GM12878 (cell line): ENCODE data around the gene SPRR3. TPM values are rescaled to one million over a fixed set of nuclear protein-coding genes. Genes with fewer than 3 reads are reported as not detected.

Experiments used
- ATAC-seq: fragments of 200-7000 bp; cut with Tn5 transposase; 3 replicates; pipeline ENCODE4 v1.9.1; 2020; ENCODE audit warnings: mild to moderate bottlenecking, moderate library complexity
- BruUV-seq: library from RNA; stranded (reverse); fragments of 400-500 nt; replicated peaks from 2 replicates; lab custom pipeline; 2021; lab: Mats Ljungman, UMichigan
- CTCF ChIA-PET: fragments of 300-600 bp; sonication (Branson Sonifier 250); formaldehyde crosslinking; extraction: SDS; loops from one replicate; lab custom pipeline; 2021; ENCODE audit warnings: inconsistent platforms; lab: Yijun Ruan, JAX
- POLR2A ChIA-PET: fragments of 350-600 bp; formaldehyde crosslinking; extraction: SDS; loops from one replicate; lab custom pipeline; 2021; ENCODE audit warnings: inconsistent platforms; lab: Charles Lee
- RAD21 ChIA-PET: fragments of 300-600 bp; sonication (Branson Sonifier 250); formaldehyde crosslinking; loops from one replicate; lab custom pipeline; 2023; ENCODE audit warnings: antibody characterized with exemption; ENCODE audit not compliant: unreplicated experiment; lab: Charles Lee
- SMC1A ChIA-PET: fragments of 300-600 bp; sonication (Branson Sonifier 250); formaldehyde crosslinking; loops from one replicate; lab custom pipeline; 2023; ENCODE audit not compliant: unreplicated experiment, uncharacterized antibody; lab: Charles Lee
- DNase-seq: peaks from one replicate; pipeline ENCODE4 v3.0.0-alpha.2; 2011; ENCODE audit warnings: low read depth, low spot score
- FAIRE-seq: peaks from 3 replicates; lab custom pipeline; 2011; peaks lifted over from hg19 to GRCh38; lab: Jason Lieb, UNC
- H2AFZ ChIP-seq: 2 replicates; pipeline ENCODE4 v1.6.0; 2011; ENCODE audit warnings: low read depth, low read length, control low read depth; ENCODE audit not compliant: control insufficient read depth
- H3K27ac ChIP-seq: 2 replicates; pipeline ENCODE4 v1.5.1; 2011; ENCODE audit warnings: control low read depth; ENCODE audit not compliant: control insufficient read depth, insufficient read depth
- H3K27me3 ChIP-seq, 2 experiments: replicated peaks in 1 of 2; 2 replicates each; pipeline versions ENCODE4 v1.6.0 to v1.6.1; 2011; ENCODE audit warnings: low read length in 1 of 2; ENCODE audit not compliant: control insufficient read depth in 2 of 2, insufficient read depth in 2 of 2
- H3K36me3 ChIP-seq, 2 experiments: 2 replicates each; pipeline ENCODE4 v1.5.1; 2011; ENCODE audit warnings: low read length in 1 of 2; ENCODE audit not compliant: control insufficient read depth in 2 of 2, insufficient read depth in 2 of 2
- H3K4me1 ChIP-seq: 2 replicates; pipeline ENCODE4 v1.6.1; 2011; ENCODE audit warnings: mild to moderate bottlenecking, low read length, moderate library complexity, mixed read lengths; ENCODE audit not compliant: control insufficient read depth, insufficient read depth
- H3K4me2 ChIP-seq: 2 replicates; pipeline ENCODE4 v1.6.0; 2011; ENCODE audit warnings: control low read depth; ENCODE audit not compliant: control insufficient read depth, insufficient read depth
- H3K4me3 ChIP-seq: fragments of 200-600 bp; sonication (generic); 2 replicates; pipeline ENCODE4 v1.5.1; 2016
- H3K79me2 ChIP-seq: 2 replicates; pipeline ENCODE4 v1.6.0; 2011; ENCODE audit warnings: low read length; ENCODE audit not compliant: control insufficient read depth, insufficient read depth
- H3K9ac ChIP-seq: 2 replicates; pipeline ENCODE4 v1.8.0; 2011; ENCODE audit warnings: low read length, control low read depth, mixed read lengths; ENCODE audit not compliant: control insufficient read depth, insufficient read depth
- H3K9me3 ChIP-seq: replicated peaks from 3 replicates; pipeline ENCODE4 v1.5.1; 2011; ENCODE audit warnings: mild to moderate bottlenecking, low read length; ENCODE audit not compliant: control insufficient read depth, insufficient read depth
- H4K20me1 ChIP-seq: 2 replicates; pipeline ENCODE4 v1.6.0; 2011; ENCODE audit not compliant: control insufficient read depth, insufficient read depth
- EP300 ChIP-seq, 2 experiments: fragments of 150-350 bp in 1 of 2; IDR thresholded peaks; 2 replicates each; pipeline ENCODE4 v1.6.1; 2011 to 2012; ENCODE audit warnings: low read depth in 2 of 2, low read length in 2 of 2, borderline replicate concordance in 1 of 2, improper control_type of control experiment in 1 of 2, inconsistent platforms in 1 of 2; ENCODE audit not compliant: control insufficient read depth in 1 of 2
- IRF4 ChIP-seq: IDR thresholded peaks from 2 replicates; pipeline ENCODE4 v1.6.1; 2011; ENCODE audit warnings: low read depth, low read length
- LARP7 ChIP-seq: fragments of 450-650 bp; IDR thresholded peaks from 2 replicates; pipeline ENCODE4 v1.6.1; 2017; ENCODE audit warnings: mild to moderate bottlenecking
- MYC ChIP-seq: IDR thresholded peaks from 2 replicates; pipeline ENCODE4 v1.6.1; 2011; ENCODE audit warnings: mild to moderate bottlenecking, low read length, moderate library complexity, inconsistent platforms; ENCODE audit not compliant: insufficient read depth, insufficient replicate concordance, insufficient read length, severe bottlenecking
- NFYB ChIP-seq: IDR thresholded peaks from 2 replicates; pipeline ENCODE4 v1.6.1; 2011; ENCODE audit warnings: low read depth, mild to moderate bottlenecking, low read length, improper control_type of control experiment, moderate library complexity; ENCODE audit not compliant: insufficient read depth
- SIX5 ChIP-seq: IDR thresholded peaks from 2 replicates; pipeline ENCODE4 v1.6.1; 2011; ENCODE audit warnings: mild to moderate bottlenecking, low read depth, low read length, moderate library complexity; ENCODE audit not compliant: severe bottlenecking
- TBL1XR1 ChIP-seq: IDR thresholded peaks from 2 replicates; pipeline ENCODE4 v1.6.1; 2012; ENCODE audit warnings: low read depth, low read length, improper control_type of control experiment
- ZNF217 ChIP-seq: fragments of 450-650 bp; IDR thresholded peaks from 2 replicates; pipeline ENCODE4 v1.6.1; 2017; ENCODE audit warnings: antibody characterized with exemption, mild to moderate bottlenecking
- ZNF24 ChIP-seq: fragments of 450-650 bp; IDR thresholded peaks from 2 replicates; pipeline ENCODE4 v1.6.1; 2017; ENCODE audit warnings: antibody characterized with exemption, mild to moderate bottlenecking
- ZNF274 ChIP-seq: IDR thresholded peaks from one replicate; pipeline ENCODE4 v1.8.0; 2011; ENCODE audit not compliant: insufficient read length, insufficient read depth
- WGBS: methylation state at CpG from one replicate; pipeline ENCODE4 v1.1.6; 2016; ENCODE audit warnings: low lambda C conversion rate; ENCODE audit not compliant: insufficient replicate concordance, insufficient coverage; ENCODE audit errors: missing lambda C conversion rate; 5-methylcytosine and 5-hydroxymethylcytosine counted together
- in situ Hi-C: fragments of 300-500 bp; cut with MboI; formaldehyde crosslinking; loops from 9 replicates; pipeline ENCODE4 v1.14.3; 2018; ENCODE audit warnings: mixed read lengths
- intact Hi-C: fragments of 100-400 bp; cut with micrococcal nuclease; formaldehyde crosslinking; loops from one replicate; pipeline ENCODE4 v1.14.2; 2022; ENCODE audit not compliant: unreplicated experiment
- polyA plus RNA-seq, 11 experiments: library from polyadenylated mRNA; depleted of rRNA in 4 of 11; unstranded in 6 of 11; stranded (reverse) in 5 of 11; fragments of >200 nt; fragmentation: Nextera tagmentation in 4 of 11; fragmentation: Illumina TruSeq in 1 of 11; extraction: Ambion mirVana in 4 of 11; extraction: Trizol in 1 of 11; gene quantifications; 1 replicate in 1 of 11; 2 replicates in 10 of 11; pipeline versions ENCODE4 v1.2.1 to v1.2.3, GENCODE V29; 2011 to 2016; ENCODE audit warnings: inconsistent platforms in 2 of 11, missing spikeins in 2 of 11, low read depth in 1 of 11
- total RNA-seq, 4 experiments: library from RNA; depleted of rRNA in 3 of 4; stranded (reverse); fragments of >200 nt in 3 of 4; fragmentation: Illumina TruSeq in 1 of 4; extraction: Trizol in 1 of 4; gene quantifications; 2 replicates each; pipeline versions ENCODE4 v1.2.1 to v1.2.3, GENCODE V29; 2013 to 2021
- TF ChIP-seq, protein P1 (sequence below): fragments of 450-650 bp; IDR thresholded peaks from 2 replicates; pipeline ENCODE4 v1.6.1; 2018; ENCODE audit warnings: mild to moderate bottlenecking, low read depth, moderate library complexity; ENCODE audit not compliant: partially characterized antibody
- TF ChIP-seq, protein P2 (sequence below): IDR thresholded peaks from 2 replicates; pipeline ENCODE4 v1.6.1; 2012; ENCODE audit warnings: mild to moderate bottlenecking, low read depth, low read length
- TF ChIP-seq, protein P3 (sequence below): IDR thresholded peaks from 2 replicates; pipeline ENCODE4 v1.6.1; 2012; ENCODE audit warnings: low read depth, low read length, improper control_type of control experiment
- TF ChIP-seq, protein P4 (sequence below): fragments of 450-650 bp; IDR thresholded peaks from 2 replicates; pipeline ENCODE4 v1.6.1; 2017; ENCODE audit warnings: mild to moderate bottlenecking, moderate library complexity

Gene SPRR3
- total and polyA plus RNA-seq, 10 of the 15 experiments (the other 5 are each of a cell fraction or from before 2014, with no cell fraction given) = not detected

DNA sequence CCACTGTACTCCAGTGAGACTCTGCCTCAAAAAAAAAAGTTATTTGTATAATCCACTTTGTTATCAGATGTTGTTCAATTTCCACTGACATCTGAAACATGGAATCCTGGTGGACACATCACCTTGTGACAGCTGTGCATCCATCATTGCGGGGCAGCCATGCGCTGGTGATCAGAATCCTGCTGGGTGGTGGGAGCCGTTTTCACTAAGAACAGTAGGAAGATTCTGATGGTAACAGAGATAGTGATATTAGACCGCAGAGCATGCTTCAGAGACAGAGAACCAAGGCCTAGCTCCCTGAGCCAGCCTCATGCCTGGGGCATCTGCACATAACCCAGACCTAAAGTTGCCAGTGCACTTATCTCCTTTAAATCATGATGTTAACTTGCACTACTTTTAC, 3.1 kb upstream of the SPRR3 start:
- H3K9me3 ChIP-seq = no peaks in the 10 kb centered on the region
- no peak overlapping the region for H3K4me3 ChIP-seq
- no peak for DNase-seq
- H3K79me2 ChIP-seq = no peaks in the 10 kb centered on the region
- H3K4me2 ChIP-seq = no peak overlapping the region
- WGBS = 20% methylated on average over 4 of the region's 4 CpGs
- ChIA-PET POLR2A (no interaction called here), CTCF (no interaction called here), RAD21 (no interaction called here), SMC1A (no interaction called here)
- H3K4me1 ChIP-seq = no peaks in the 10 kb centered on the region
- no peak for ATAC-seq
- intact Hi-C loops = no loop called here
- FAIRE-seq = no peak
- in situ Hi-C loops = no loop called here
- no peak overlapping the region for H3K9ac ChIP-seq
- no peaks in the 10 kb centered on the region for H3K36me3 ChIP-seq
- TF ChIP-seq MYC = no peak
- no peak for TF ChIP-seq TBL1XR1
- no peak for TF ChIP-seq ZNF24
- no peak for TF ChIP-seq ZNF217
- no peak for TF ChIP-seq LARP7
- no peak for TF ChIP-seq SIX5
- TF ChIP-seq, protein P1, sequence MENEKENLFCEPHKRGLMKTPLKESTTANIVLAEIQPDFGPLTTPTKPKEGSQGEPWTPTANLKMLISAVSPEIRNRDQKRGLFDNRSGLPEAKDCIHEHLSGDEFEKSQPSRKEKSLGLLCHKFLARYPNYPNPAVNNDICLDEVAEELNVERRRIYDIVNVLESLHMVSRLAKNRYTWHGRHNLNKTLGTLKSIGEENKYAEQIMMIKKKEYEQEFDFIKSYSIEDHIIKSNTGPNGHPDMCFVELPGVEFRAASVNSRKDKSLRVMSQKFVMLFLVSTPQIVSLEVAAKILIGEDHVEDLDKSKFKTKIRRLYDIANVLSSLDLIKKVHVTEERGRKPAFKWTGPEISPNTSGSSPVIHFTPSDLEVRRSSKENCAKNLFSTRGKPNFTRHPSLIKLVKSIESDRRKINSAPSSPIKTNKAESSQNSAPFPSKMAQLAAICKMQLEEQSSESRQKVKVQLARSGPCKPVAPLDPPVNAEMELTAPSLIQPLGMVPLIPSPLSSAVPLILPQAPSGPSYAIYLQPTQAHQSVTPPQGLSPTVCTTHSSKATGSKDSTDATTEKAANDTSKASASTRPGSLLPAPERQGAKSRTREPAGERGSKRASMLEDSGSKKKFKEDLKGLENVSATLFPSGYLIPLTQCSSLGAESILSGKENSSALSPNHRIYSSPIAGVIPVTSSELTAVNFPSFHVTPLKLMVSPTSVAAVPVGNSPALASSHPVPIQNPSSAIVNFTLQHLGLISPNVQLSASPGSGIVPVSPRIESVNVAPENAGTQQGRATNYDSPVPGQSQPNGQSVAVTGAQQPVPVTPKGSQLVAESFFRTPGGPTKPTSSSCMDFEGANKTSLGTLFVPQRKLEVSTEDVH = no peak
- no peak for TF ChIP-seq NFYB
- TF ChIP-seq, protein P2, sequence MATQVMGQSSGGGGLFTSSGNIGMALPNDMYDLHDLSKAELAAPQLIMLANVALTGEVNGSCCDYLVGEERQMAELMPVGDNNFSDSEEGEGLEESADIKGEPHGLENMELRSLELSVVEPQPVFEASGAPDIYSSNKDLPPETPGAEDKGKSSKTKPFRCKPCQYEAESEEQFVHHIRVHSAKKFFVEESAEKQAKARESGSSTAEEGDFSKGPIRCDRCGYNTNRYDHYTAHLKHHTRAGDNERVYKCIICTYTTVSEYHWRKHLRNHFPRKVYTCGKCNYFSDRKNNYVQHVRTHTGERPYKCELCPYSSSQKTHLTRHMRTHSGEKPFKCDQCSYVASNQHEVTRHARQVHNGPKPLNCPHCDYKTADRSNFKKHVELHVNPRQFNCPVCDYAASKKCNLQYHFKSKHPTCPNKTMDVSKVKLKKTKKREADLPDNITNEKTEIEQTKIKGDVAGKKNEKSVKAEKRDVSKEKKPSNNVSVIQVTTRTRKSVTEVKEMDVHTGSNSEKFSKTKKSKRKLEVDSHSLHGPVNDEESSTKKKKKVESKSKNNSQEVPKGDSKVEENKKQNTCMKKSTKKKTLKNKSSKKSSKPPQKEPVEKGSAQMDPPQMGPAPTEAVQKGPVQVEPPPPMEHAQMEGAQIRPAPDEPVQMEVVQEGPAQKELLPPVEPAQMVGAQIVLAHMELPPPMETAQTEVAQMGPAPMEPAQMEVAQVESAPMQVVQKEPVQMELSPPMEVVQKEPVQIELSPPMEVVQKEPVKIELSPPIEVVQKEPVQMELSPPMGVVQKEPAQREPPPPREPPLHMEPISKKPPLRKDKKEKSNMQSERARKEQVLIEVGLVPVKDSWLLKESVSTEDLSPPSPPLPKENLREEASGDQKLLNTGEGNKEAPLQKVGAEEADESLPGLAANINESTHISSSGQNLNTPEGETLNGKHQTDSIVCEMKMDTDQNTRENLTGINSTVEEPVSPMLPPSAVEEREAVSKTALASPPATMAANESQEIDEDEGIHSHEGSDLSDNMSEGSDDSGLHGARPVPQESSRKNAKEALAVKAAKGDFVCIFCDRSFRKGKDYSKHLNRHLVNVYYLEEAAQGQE = no peak
- no peak for TF ChIP-seq IRF4
- no peak for TF ChIP-seq EP300 (IDR thresholded peaks at IDR 0.05; ENCODE audit: borderline replicate concordance in 1 of 2, control insufficient read depth in 1 of 2, low read depth in 2 of 2, low read length in 2 of 2)
- TF ChIP-seq ZNF274 = no peak
- TF ChIP-seq, protein P3, sequence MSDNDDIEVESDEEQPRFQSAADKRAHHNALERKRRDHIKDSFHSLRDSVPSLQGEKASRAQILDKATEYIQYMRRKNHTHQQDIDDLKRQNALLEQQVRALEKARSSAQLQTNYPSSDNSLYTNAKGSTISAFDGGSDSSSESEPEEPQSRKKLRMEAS = no peak
- TF ChIP-seq, protein P4, sequence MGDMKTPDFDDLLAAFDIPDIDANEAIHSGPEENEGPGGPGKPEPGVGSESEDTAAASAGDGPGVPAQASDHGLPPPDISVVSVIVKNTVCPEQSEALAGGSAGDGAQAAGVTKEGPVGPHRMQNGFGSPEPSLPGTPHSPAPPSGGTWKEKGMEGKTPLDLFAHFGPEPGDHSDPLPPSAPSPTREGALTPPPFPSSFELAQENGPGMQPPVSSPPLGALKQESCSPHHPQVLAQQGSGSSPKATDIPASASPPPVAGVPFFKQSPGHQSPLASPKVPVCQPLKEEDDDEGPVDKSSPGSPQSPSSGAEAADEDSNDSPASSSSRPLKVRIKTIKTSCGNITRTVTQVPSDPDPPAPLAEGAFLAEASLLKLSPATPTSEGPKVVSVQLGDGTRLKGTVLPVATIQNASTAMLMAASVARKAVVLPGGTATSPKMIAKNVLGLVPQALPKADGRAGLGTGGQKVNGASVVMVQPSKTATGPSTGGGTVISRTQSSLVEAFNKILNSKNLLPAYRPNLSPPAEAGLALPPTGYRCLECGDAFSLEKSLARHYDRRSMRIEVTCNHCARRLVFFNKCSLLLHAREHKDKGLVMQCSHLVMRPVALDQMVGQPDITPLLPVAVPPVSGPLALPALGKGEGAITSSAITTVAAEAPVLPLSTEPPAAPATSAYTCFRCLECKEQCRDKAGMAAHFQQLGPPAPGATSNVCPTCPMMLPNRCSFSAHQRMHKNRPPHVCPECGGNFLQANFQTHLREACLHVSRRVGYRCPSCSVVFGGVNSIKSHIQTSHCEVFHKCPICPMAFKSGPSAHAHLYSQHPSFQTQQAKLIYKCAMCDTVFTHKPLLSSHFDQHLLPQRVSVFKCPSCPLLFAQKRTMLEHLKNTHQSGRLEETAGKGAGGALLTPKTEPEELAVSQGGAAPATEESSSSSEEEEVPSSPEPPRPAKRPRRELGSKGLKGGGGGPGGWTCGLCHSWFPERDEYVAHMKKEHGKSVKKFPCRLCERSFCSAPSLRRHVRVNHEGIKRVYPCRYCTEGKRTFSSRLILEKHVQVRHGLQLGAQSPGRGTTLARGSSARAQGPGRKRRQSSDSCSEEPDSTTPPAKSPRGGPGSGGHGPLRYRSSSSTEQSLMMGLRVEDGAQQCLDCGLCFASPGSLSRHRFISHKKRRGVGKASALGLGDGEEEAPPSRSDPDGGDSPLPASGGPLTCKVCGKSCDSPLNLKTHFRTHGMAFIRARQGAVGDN = no peak
- no peaks in the 10 kb centered on the region; a peak in 1 of 4 replicates for H3K27me3 ChIP-seq
- H4K20me1 ChIP-seq = no peaks in the 10 kb centered on the region
- H2AFZ ChIP-seq = no peak overlapping the region
- no TSS peak for BruUV-seq
- H3K27ac ChIP-seq = no peak overlapping the region
